ENCODE data around the gene ANO5.

GRCh38 chr11:22199243-22199642 lies 6.4 kb downstream of the ANO5 start:
- TF ChIP-seq, protein P1, sequence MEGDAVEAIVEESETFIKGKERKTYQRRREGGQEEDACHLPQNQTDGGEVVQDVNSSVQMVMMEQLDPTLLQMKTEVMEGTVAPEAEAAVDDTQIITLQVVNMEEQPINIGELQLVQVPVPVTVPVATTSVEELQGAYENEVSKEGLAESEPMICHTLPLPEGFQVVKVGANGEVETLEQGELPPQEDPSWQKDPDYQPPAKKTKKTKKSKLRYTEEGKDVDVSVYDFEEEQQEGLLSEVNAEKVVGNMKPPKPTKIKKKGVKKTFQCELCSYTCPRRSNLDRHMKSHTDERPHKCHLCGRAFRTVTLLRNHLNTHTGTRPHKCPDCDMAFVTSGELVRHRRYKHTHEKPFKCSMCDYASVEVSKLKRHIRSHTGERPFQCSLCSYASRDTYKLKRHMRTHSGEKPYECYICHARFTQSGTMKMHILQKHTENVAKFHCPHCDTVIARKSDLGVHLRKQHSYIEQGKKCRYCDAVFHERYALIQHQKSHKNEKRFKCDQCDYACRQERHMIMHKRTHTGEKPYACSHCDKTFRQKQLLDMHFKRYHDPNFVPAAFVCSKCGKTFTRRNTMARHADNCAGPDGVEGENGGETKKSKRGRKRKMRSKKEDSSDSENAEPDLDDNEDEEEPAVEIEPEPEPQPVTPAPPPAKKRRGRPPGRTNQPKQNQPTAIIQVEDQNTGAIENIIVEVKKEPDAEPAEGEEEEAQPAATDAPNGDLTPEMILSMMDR (IDR thresholded peaks at IDR 0.05) = no peak
- TF ChIP-seq POLR2A (IDR thresholded peaks at IDR 0.05) = no peak
